Heart right ventricle (tissue), 16 donors: ENCODE results near the gene PPIF. TPM values are rescaled to one million over a fixed set of nuclear protein-coding genes. Genes with fewer than 3 reads are reported as not detected.

ENCODE experiments used
- ATAC-seq, 8 donors: fragments of 200-7000 bp; cut with Tn5 transposase; one replicate each; pipeline ENCODE4 v1.9.1; 2020; ENCODE audit warnings: mild to moderate bottlenecking in 8 of 8, moderate library complexity in 8 of 8, moderate number of reproducible peaks in 1 of 8
- DNase-seq, 2 donors: peaks; one replicate each; pipeline ENCODE4 v3.0.0-alpha.2; 2020
- H3K27ac ChIP-seq, 10 donors: fragments of 200-600 bp; sonication (generic) in 2 of 10; one replicate each; pipeline versions ENCODE4 v1.5.0 to v1.8.0; 2020 to 2022; ENCODE audit warnings: mild to moderate bottlenecking in 3 of 10
- H3K27me3 ChIP-seq, 7 donors: fragments of 200-600 bp; one replicate each; pipeline ENCODE4 v1.8.0; 2021 to 2022; ENCODE audit warnings: mild to moderate bottlenecking in 2 of 7
- H3K36me3 ChIP-seq, 9 donors: fragments of 200-600 bp; sonication (generic) in 1 of 9; one replicate each; pipeline versions ENCODE4 v1.5.0 to v1.8.0; 2020 to 2022; ENCODE audit warnings: mild to moderate bottlenecking in 2 of 9
- H3K4me1 ChIP-seq, 9 donors: fragments of 200-600 bp; sonication (generic) in 1 of 9; one replicate each; pipeline versions ENCODE4 v1.5.0 to v1.8.0; 2020 to 2022; ENCODE audit warnings: mild to moderate bottlenecking in 4 of 9
- H3K4me3 ChIP-seq, 10 donors: fragments of 200-600 bp; sonication (generic) in 2 of 10; one replicate each; pipeline versions ENCODE4 v1.5.0 to v1.8.0; 2020 to 2022; ENCODE audit warnings: mild to moderate bottlenecking in 7 of 10, moderate library complexity in 2 of 10
- H3K9me3 ChIP-seq, 11 donors: fragments of 200-600 bp in 10 of 11; sonication (generic) in 2 of 11; one replicate each; pipeline versions ENCODE4 v1.5.0 to v1.8.0; 2013 to 2022; ENCODE audit warnings: mild to moderate bottlenecking in 2 of 11, control low read depth in 1 of 11, moderate library complexity in 1 of 11
- WGBS, 2 donors: extraction: QIAGEN DNeasy Blood & Tissue Kit; methylation state at CpG; one replicate each; pipeline ENCODE4 v1.1.7; 2013; ENCODE audit warnings: inconsistent platforms in 1 of 2; 5-methylcytosine and 5-hydroxymethylcytosine counted together
- intact Hi-C, 10 donors: fragments of 100-400 bp; cut with DNase I; formaldehyde crosslinking; loops; one replicate each; pipeline versions ENCODE4 v1.11.1 to v1.14.2; 2022
- long read RNA-seq, 3 donors: library from polyadenylated mRNA; unstranded; transcript quantifications; one replicate each; pipeline ENCODE4 v2.0.0, GENCODE V29; 2020 to 2021
- polyA plus RNA-seq, 2 donors: library from polyadenylated mRNA; stranded (reverse); fragments of 200-250 nt; gene quantifications; one replicate each; pipeline ENCODE4 v1.2.3, GENCODE V29; 2013
- total RNA-seq, 10 donors: library from RNA; stranded (reverse); fragmentation: NEBNext Ultra II Directional in 3 of 10; extraction: Animal tissue kit (Norgen Biotek cat#: 25700) in 3 of 10; gene quantifications; one replicate each; pipeline versions ENCODE4 v1.2.1 to v1.2.4, GENCODE V29; 2021 to 2023
- TF ChIP-seq, protein P1 (sequence below), 9 donors: fragments of 200-600 bp; sonication (generic) in 2 of 9; IDR thresholded peaks; one replicate each; pipeline versions ENCODE4 v1.5.0 to v1.8.0; 2021 to 2022; ENCODE audit warnings: antibody characterized with exemption in 9 of 9, mild to moderate bottlenecking in 5 of 9, moderate library complexity in 1 of 9
- donor health status: Arrhythmogenic right ventricular cardiomyopathy.
- donor health status: ischemic (EF 13 %, LVEDD 7.1; RV severe dilation, severe dysfunction).
- donor health status: healthy with polysubstance abuse.
- donor health status: DM: no; HTN: yes; CAD: no.
- donor health status: DM: no; HTN: no; CAD: no.
- donor health status: ischemic (EF 25% LVEDD 6.9; RV normal size, moderate dysfunction).
- donor health status: ischemic (EF 25% LVEDD 5.7; RV mildly dilated, moderate dysfunction).
- donor health status: healthy.
- donor health status: DM: yes; HTN: yes; CAD: no.
- donor health status: Ischemic cardiomyopathy.
- donor health status: ischemic (EF 35%, LVEDD 5.7; RV mildly dilated, moderate dysfunction).
- donor health status: nonischemic (EF 11% LVEDD 7.7; RV severe dilation, severe dysfunction).
- donor health status: DM: yes; HTN: yes; CAD: no.
- donor health status: PGD.
- donor health status: ischemic (EF 29% LVEDD 5.4; RV normal size, mild dysfunction).
- donor health status: nonischemic (EF 23%, LVEDD 6.1; RV moderate dilation, normal function).

PPIF gene
- total RNA-seq (100 to 1,000 TPM in 9 of 10 donors, 10 to 100 TPM in 1; 95.5 to 205 (median 148) TPM), polyA plus RNA-seq (100 to 1,000 TPM in 1 of 2 donors, 10 to 100 TPM in 1; 44.3 to 144 TPM)
- long read RNA-seq, donor 1, transcript PPIF-201 (6 exons, 2,190 nt): major isoform, 272 of 308 reads
- long read RNA-seq, donor 1, transcript PPIF-202 (6 exons, 821 nt): minor isoform, 8 of 308 reads
- long read RNA-seq, donor 1, partial matches to known transcripts: 11 of 308 reads
- long read RNA-seq, donor 1, other reads (novel, unspliced or antisense): 17 of 308 reads
- long read RNA-seq, donor 2, transcript PPIF-201 (6 exons, 2,190 nt): major isoform, 230 of 294 reads
- long read RNA-seq, donor 2, transcript PPIF-202 (6 exons, 821 nt): minor isoform, 6 of 294 reads
- long read RNA-seq, donor 2, partial matches to known transcripts: 14 of 294 reads
- long read RNA-seq, donor 2, other reads (novel, unspliced or antisense): 44 of 294 reads
- long read RNA-seq, donor 3, transcript PPIF-202 (6 exons, 821 nt): minor isoform, 17 of 654 reads
- long read RNA-seq, donor 3, transcript PPIF-201 (6 exons, 2,190 nt): major isoform, 579 of 654 reads
- long read RNA-seq, donor 3, partial matches to known transcripts: 25 of 654 reads
- long read RNA-seq, donor 3, other reads (novel, unspliced or antisense): 33 of 654 reads

DNA sequence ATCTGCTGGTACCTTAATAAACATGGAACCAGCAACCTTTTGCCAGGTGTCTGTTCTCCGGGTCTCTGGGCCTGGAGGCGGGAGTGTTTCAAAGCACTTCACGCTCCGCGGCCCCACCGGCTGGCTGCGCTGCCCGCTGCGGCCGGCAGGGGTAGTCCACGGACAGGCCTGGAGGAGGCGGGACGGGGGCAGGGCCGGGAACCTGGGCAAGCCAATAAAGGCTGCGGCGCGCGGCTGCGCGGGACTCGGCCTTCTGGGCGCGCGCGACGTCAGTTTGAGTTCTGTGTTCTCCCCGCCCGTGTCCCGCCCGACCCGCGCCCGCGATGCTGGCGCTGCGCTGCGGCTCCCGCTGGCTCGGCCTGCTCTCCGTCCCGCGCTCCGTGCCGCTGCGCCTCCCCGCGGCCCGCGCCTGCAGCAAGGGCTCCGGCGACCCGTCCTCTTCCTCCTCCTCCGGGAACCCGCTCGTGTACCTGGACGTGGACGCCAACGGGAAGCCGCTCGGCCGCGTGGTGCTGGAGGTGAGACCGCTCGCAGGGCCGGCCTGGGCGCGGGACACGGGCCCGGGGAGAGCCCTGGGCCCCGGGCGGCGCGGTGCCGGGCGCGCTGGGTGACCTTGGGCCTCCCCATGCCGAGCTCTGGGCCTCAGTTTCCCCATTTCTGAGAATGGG is at the start of gene PPIF:
TSS of gene PPIF (plus strand) at position 244 of the 668 bp plus-strand sequence. CDS start at position 324, 80 bp downstream.
- H3K27ac ChIP-seq: peak within 1 kb of the TSS; percentile 90 to 98 (median 94)
- H3K4me3 ChIP-seq: peak within 1 kb of the TSS; percentile 71 to 99 (median 82)
- intact Hi-C loops: loop anchor here in 1 of 10 donors (10.0 kb wide), 1 partner anchor 103 kb away; no protein-coding TSS in a partner anchor
- ATAC-seq (peak; percentile 88 to 95 (median 90)), DNase-seq (peak; percentile 93 to 96)
- 0% methylated on average over 72 to 77 of the region's 77 CpGs for WGBS, 2 donors
- H3K9me3 ChIP-seq: no peaks in the 10 kb centered on the region
- no peaks in the 10 kb centered on the region for H3K27me3 ChIP-seq
- H3K4me1 ChIP-seq: peaks cover 3 to 65% (median 29%) of the 10 kb centered on the region in 9 donors
- TF ChIP-seq, protein P1, sequence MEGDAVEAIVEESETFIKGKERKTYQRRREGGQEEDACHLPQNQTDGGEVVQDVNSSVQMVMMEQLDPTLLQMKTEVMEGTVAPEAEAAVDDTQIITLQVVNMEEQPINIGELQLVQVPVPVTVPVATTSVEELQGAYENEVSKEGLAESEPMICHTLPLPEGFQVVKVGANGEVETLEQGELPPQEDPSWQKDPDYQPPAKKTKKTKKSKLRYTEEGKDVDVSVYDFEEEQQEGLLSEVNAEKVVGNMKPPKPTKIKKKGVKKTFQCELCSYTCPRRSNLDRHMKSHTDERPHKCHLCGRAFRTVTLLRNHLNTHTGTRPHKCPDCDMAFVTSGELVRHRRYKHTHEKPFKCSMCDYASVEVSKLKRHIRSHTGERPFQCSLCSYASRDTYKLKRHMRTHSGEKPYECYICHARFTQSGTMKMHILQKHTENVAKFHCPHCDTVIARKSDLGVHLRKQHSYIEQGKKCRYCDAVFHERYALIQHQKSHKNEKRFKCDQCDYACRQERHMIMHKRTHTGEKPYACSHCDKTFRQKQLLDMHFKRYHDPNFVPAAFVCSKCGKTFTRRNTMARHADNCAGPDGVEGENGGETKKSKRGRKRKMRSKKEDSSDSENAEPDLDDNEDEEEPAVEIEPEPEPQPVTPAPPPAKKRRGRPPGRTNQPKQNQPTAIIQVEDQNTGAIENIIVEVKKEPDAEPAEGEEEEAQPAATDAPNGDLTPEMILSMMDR (IDR thresholded peaks at IDR 0.05): peak; percentile 94 to 99 (median 98)
- peaks cover 0 to 36% (median 30%) of the 10 kb centered on the region in 9 donors for H3K36me3 ChIP-seq

DNA sequence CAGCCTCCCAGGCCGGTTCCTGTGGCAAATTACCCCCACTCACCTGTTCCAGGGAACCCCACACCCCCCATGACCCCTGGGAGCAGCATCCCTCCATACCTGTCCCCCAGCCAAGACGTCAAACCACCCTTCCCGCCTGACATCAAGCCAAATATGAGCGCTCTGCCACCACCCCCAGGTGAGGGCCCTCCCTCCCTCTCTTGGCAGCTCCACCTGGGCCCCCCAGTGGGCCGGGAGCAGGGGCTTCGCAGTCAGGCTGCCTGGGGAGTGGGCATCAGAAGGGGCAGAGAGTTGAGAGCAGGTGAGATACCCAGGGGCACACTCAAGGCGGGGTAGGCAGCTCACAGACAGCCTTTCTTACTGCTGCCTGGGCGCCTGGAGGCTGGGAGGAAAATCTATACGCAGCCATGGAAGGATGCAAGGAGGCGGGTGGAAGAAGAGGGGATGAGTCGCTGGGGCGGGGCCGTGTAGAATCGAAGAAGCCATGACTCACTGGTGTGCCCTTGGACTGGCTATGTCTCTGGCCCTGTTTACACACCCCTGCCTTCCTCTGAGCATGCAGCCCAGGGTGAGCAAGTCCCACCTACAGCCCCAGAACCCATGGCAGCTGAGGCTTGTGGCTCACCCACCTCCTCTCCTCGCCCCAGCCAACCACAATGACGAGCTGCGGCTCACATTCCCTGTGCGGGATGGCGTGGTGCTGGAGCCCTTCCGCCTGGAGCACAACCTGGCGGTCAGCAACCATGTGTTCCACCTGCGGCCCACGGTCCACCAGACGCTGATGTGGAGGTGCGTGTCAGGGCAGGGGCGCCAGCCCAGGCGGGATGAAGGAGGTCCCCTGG is 48.6 kb upstream of the PPIF start:
- Histone ChIP-seq H3K4me3 (no peak overlapping the region), H3K36me3 (peaks cover 16 to 100% (median 93%) of the 10 kb centered on the region in 9 donors), H3K27me3 (no peaks in the 10 kb centered on the region), H3K4me1 (peaks cover 0 to 45% (median 22%) of the 10 kb centered on the region in 9 donors), H3K9me3 (no peaks in the 10 kb centered on the region), H3K27ac (peak overlapping the region in 7 of 10 donors; percentile 9 to 68 (median 47))
- 89 to 90% methylated on average over 27 of the region's 27 CpGs for WGBS, 2 donors
- DNase-seq (no peak), ATAC-seq (peak in 6 of 8 donors; percentile 11 to 62 (median 14))
- TF ChIP-seq, protein P1 (IDR thresholded peaks at IDR 0.05): no peak
- intact Hi-C loops: no loop called here

DNA sequence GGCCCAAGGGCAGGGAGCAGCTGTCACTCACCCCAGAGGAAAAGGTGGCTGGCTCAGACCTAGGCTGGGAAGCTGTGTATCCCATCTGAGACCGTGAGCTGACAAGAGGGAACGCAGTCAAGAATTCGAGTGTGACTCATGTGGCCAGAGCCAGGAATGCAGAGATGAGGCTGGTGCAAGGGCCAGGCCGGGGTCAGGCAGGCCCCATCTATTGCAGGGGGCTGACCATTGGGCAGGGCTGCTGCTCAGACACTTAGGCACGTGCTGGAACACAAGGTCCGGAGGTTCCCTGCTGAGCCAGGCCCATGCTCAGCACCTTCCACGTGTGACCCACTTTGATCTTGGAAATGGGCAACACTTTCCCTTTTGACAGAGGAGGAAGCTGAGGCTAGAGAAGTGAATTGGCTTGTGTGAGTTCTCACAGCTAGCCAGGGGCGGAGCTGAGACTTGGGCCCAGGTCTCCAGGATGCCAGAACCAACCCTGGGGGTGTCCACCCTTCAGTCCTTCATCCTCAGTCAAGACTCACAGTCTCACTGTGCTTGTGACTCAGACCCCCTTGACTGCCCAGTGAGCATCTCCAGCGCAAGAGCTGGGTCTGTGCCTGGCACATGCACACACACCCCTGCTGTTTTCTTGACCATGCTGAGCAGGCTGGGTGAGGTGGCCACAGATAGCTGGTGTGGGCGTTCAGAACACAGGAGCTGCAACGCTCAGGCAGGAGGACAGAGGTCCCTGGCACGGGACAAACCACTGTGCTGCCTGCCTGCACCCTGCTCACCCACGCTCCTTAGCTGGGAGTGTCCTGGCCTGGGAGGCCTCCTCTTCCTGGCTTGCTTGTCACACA is 47.6 kb upstream of the PPIF start:
- TF ChIP-seq, protein P1 (IDR thresholded peaks at IDR 0.05): no peak
- WGBS, 2 donors: 65 to 71% methylated on average over 13 of the region's 13 CpGs
- H3K27me3 ChIP-seq: no peaks in the 10 kb centered on the region
- ATAC-seq: peak; percentile 31 to 76 (median 48)
- no peak overlapping the region for H3K4me3 ChIP-seq
- no peak for DNase-seq
- peak overlapping the region in 6 of 10 donors; percentile 9 to 68 (median 48) for H3K27ac ChIP-seq
- no peaks in the 10 kb centered on the region for H3K9me3 ChIP-seq
- H3K4me1 ChIP-seq: peaks cover 0 to 37% (median 18%) of the 10 kb centered on the region in 9 donors
- peaks cover 11 to 100% (median 93%) of the 10 kb centered on the region in 9 donors for H3K36me3 ChIP-seq
- intact Hi-C loops: no loop called here
